A673 (cell line): ENCODE measurements around the gene ATP6AP1.

Source experiments
- CTCF ChIP-seq: fragments of 300-800, 200-600 bp; sonication (generic); conservative IDR thresholded peaks from 2 replicates; pipeline ENCODE4 v1.5.1; 2017; ENCODE audit warnings: low read depth, mild to moderate bottlenecking, antibody characterized with exemption, low read length, moderate library complexity, mixed read lengths
- EZH2 ChIP-seq: fragments of 200-600 bp; sonication (generic); IDR thresholded peaks from 2 replicates; pipeline ENCODE4 v1.6.1; 2017; ENCODE audit warnings: borderline replicate concordance, low read depth, mild to moderate bottlenecking, mixed read lengths, antibody characterized with exemption, low read length; ENCODE audit not compliant: poor library complexity, severe bottlenecking

GRCh38 chrX:154384284-154384892, 44.1 kb upstream of the ATP6AP1 start:
- TF ChIP-seq CTCF (no peak), EZH2 (no peak)
